CD4-positive, alpha-beta T cell (primary cell): ENCODE measurements around the gene PRKCB. TPM values are rescaled to one million over a fixed set of nuclear protein-coding genes. Genes with fewer than 3 reads are reported as not detected.

Source experiments
- ATAC-seq: fragments of 200-7000 bp; cut with Tn5 transposase; one replicate; pipeline ENCODE4 v1.10.0; 2022; ENCODE audit warnings: mild to moderate bottlenecking; ENCODE audit not compliant: poor library complexity
- CTCF ChIA-PET: fragments of 350-600 bp; sonication (Branson Sonifier 250); formaldehyde crosslinking; loops from one replicate; lab custom pipeline; 2021; ENCODE audit warnings: antibody characterized with exemption, inconsistent platforms; lab: Charles Lee
- POLR2A ChIA-PET: fragments of 350-600 bp; sonication (Branson Sonifier 250); formaldehyde crosslinking; loops from one replicate; lab custom pipeline; 2021; ENCODE audit warnings: antibody characterized with exemption, inconsistent platforms; lab: Charles Lee
- DNase-seq, 14 experiments: peaks; one replicate each; pipeline ENCODE4 v3.0.0-alpha.2; 2013 to 2020; ENCODE audit warnings: mixed read lengths in 2 of 14
- H3K27ac ChIP-seq, 2 donors: one replicate each; pipeline versions ENCODE4 v1.5.1 to v1.7.0; 2013; ENCODE audit warnings: low read length in 2 of 2, low read depth in 1 of 2, mild to moderate bottlenecking in 1 of 2
- H3K27me3 ChIP-seq, 2 experiments: 1 replicate in 1 of 2; 2 replicates in 1 of 2; pipeline versions ENCODE4 v1.6.1 to v1.7.0; 2013; ENCODE audit warnings: low read length in 2 of 2, control low read depth in 1 of 2, mild to moderate bottlenecking in 1 of 2, moderate library complexity in 1 of 2; ENCODE audit not compliant: insufficient read depth in 2 of 2, control insufficient read depth in 1 of 2
- H3K36me3 ChIP-seq: one replicate; pipeline ENCODE4 v1.6.1; 2013; ENCODE audit warnings: low read length, control low read depth; ENCODE audit not compliant: insufficient read depth
- H3K4me1 ChIP-seq: one replicate; pipeline ENCODE4 v1.6.1; 2013; ENCODE audit warnings: low read length, control low read depth; ENCODE audit not compliant: insufficient read depth
- H3K4me3 ChIP-seq: one replicate; pipeline ENCODE4 v1.5.1; 2013; ENCODE audit warnings: mild to moderate bottlenecking, low read length, moderate library complexity
- H3K9me3 ChIP-seq, 2 experiments: 1 replicate in 1 of 2; 2 replicates in 1 of 2; pipeline versions ENCODE4 v1.6.1 to v1.7.0; 2013; ENCODE audit warnings: low read length in 2 of 2, mild to moderate bottlenecking in 2 of 2, control low read depth in 1 of 2, moderate library complexity in 1 of 2; ENCODE audit not compliant: control insufficient read depth in 1 of 2, insufficient read depth in 1 of 2
- H3K27ac Mint-ChIP-seq: one replicate; pipeline ENCODE4 v1.8.0; 2020; ENCODE audit warnings: mixed read lengths
- H3K27me3 Mint-ChIP-seq: one replicate; pipeline ENCODE4 v1.8.0; 2021; ENCODE audit warnings: mixed read lengths
- H3K36me3 Mint-ChIP-seq: one replicate; pipeline ENCODE4 v1.8.0; 2021; ENCODE audit warnings: low read depth, mixed read lengths
- H3K4me1 Mint-ChIP-seq: one replicate; pipeline ENCODE4 v1.8.0; 2021; ENCODE audit warnings: low read depth, mixed read lengths
- H3K4me3 Mint-ChIP-seq: one replicate; pipeline ENCODE4 v1.8.0; 2020; ENCODE audit warnings: mild to moderate bottlenecking, mixed read lengths
- H3K9me3 Mint-ChIP-seq: one replicate; pipeline ENCODE4 v1.8.0; 2020; ENCODE audit warnings: mixed read lengths
- intact Hi-C, 2 experiments: fragments of 100-400 bp; cut with DNase I in 1 of 2; cut with micrococcal nuclease in 1 of 2; formaldehyde crosslinking; loops; one replicate each; pipeline versions ENCODE4 v1.15.1 to v1.9.0; 2023 to 2025; cut with DNase I, micrococcal nuclease
- total RNA-seq, 174 experiments: library from RNA in 2 of 174; stranded (reverse) in 2 of 174; gene quantifications; one replicate each; pipeline ENCODE4 v1.2.3 and lab custom pipeline; 2021 to 2026
- TF ChIP-seq, protein P1 (sequence below): fragments of 200-600 bp; IDR thresholded peaks from one replicate; pipeline ENCODE4 v1.8.0; 2022; ENCODE audit warnings: antibody characterized with exemption, mild to moderate bottlenecking

The PRKCB gene
- total RNA-seq, 2 experiments from 2014 or later = 64.7 TPM

GRCh38 chr16:23968176-23968575, 132.4 kb downstream of the PRKCB start:
- DNase-seq = no peak
- H3K9me3 ChIP-seq = no peaks in the 10 kb centered on the region
- H3K27me3 ChIP-seq = no peaks in the 10 kb centered on the region
- H3K4me3 ChIP-seq = no peak overlapping the region
- Mint-ChIP-seq H3K27me3 (no peaks in the 10 kb centered on the region), H3K4me3 (no peak overlapping the region), H3K9me3 (no peaks in the 10 kb centered on the region), H3K27ac (no peak overlapping the region), H3K36me3 (peaks cover 31% of the 10 kb centered on the region), H3K4me1 (peaks cover 64% of the 10 kb centered on the region)
- no peak overlapping the region for H3K27ac ChIP-seq
- peaks cover 22% of the 10 kb centered on the region for H3K4me1 ChIP-seq
- intact Hi-C loops = no loop called here
- CTCF ChIA-PET = no interaction called here
- peaks cover 20% of the 10 kb centered on the region for H3K36me3 ChIP-seq
- TF ChIP-seq, protein P1, sequence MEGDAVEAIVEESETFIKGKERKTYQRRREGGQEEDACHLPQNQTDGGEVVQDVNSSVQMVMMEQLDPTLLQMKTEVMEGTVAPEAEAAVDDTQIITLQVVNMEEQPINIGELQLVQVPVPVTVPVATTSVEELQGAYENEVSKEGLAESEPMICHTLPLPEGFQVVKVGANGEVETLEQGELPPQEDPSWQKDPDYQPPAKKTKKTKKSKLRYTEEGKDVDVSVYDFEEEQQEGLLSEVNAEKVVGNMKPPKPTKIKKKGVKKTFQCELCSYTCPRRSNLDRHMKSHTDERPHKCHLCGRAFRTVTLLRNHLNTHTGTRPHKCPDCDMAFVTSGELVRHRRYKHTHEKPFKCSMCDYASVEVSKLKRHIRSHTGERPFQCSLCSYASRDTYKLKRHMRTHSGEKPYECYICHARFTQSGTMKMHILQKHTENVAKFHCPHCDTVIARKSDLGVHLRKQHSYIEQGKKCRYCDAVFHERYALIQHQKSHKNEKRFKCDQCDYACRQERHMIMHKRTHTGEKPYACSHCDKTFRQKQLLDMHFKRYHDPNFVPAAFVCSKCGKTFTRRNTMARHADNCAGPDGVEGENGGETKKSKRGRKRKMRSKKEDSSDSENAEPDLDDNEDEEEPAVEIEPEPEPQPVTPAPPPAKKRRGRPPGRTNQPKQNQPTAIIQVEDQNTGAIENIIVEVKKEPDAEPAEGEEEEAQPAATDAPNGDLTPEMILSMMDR = no peak
- POLR2A ChIA-PET = no interaction called here
- no peak for ATAC-seq

DNA sequence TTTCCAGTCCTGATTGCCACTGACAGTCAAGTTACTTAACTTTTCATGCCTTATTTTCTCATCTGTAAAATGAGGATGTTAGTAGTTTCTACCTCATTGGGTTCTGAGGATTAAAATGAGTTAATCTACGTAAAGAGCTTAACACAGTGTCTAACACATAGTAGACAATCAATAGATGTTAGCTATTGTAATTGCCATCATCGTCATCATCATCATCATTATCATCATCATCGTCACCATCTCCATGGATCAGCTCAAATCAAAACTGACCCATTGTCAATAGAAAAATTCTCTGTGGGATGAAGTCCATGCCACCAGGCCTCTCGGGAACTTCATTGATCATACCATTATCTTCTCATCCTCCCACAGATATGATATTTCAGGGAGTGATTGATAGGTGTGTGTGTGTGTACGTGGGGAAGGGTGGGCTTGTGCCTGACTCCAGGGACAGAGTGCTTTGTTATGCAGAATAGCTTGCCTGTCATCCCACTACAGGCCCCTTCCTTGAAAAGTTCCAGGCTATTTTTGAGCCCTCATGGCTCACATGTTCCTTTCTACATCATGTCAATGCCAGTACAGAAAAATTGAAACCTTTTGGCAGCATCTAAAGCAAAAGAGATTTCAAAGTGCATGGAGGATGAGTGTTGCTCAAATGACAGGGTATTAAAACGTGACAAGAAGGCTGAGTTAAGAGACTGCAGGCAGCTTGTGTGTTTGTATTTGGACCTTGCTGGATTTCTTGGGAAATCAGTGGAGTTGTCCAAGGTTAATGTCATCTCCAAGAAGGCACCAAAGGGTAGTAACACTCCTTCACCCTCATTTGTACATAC, 133.9 kb downstream of the PRKCB start:
- H3K4me1 ChIP-seq = peaks cover 22% of the 10 kb centered on the region
- POLR2A ChIA-PET = no interaction called here
- H3K36me3 ChIP-seq = peaks cover 17% of the 10 kb centered on the region
- intact Hi-C loops = no loop called here
- H3K4me3 ChIP-seq = no peak overlapping the region
- DNase-seq = no peak
- Mint-ChIP-seq H3K27me3 (no peaks in the 10 kb centered on the region), H3K4me1 (peaks cover 75% of the 10 kb centered on the region), H3K4me3 (no peak overlapping the region), H3K9me3 (no peaks in the 10 kb centered on the region), H3K36me3 (peaks cover 27% of the 10 kb centered on the region), H3K27ac (no peak overlapping the region)
- CTCF ChIA-PET = no interaction called here
- no peaks in the 10 kb centered on the region for H3K27me3 ChIP-seq
- H3K27ac ChIP-seq = no peak overlapping the region
- no peak for ATAC-seq
- TF ChIP-seq, protein P1 = no peak
- no peaks in the 10 kb centered on the region for H3K9me3 ChIP-seq

DNA sequence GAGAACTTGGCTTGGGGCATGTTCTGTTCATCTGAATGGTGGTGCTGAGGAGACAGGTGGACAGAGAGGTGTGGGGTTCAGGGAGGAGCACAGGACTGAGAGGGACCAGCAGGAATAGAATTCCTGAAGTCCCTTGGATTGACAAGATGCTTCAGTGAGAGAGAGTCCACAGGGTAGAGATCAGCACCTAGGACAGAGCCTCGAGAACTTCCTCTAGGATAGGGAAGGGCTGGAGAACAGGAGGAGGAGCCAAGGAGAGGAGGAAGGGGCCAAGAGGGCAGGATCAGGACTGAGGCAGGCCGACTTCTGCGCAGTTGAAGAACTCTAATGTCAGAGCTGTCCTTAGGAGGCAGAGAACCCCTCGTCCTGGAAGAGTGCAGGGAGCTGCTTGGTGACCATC, 138.4 kb downstream of the PRKCB start:
- H3K4me1 ChIP-seq = peaks cover 11% of the 10 kb centered on the region
- DNase-seq (no peak), ATAC-seq (no peak)
- H3K27ac ChIP-seq = no peak overlapping the region
- peaks cover 54% of the 10 kb centered on the region for H3K4me1 Mint-ChIP-seq
- ChIA-PET CTCF (interaction anchor here (1.5 kb wide), 1 partner anchor 13 kb away, joined by 3 read pairs; no protein-coding TSS in a partner anchor), POLR2A (no interaction called here)
- H3K4me3 ChIP-seq = no peak overlapping the region
- peak overlapping the region; percentile 24 for H3K27ac Mint-ChIP-seq
- no peak overlapping the region for H3K4me3 Mint-ChIP-seq
- no peaks in the 10 kb centered on the region for H3K27me3 Mint-ChIP-seq
- peaks cover 21% of the 10 kb centered on the region for H3K36me3 Mint-ChIP-seq
- TF ChIP-seq, protein P1 = no peak
- no peaks in the 10 kb centered on the region for H3K27me3 ChIP-seq
- H3K9me3 ChIP-seq = no peaks in the 10 kb centered on the region
- H3K9me3 Mint-ChIP-seq = no peaks in the 10 kb centered on the region
- intact Hi-C loops = no loop called here
- peaks cover 22% of the 10 kb centered on the region for H3K36me3 ChIP-seq
